ENCODE measurements around the gene GRK1.
"Not testable (repeated sequence)": the region's sequence is repeated elsewhere in the genome, so short reads cannot be mapped to it uniquely, and the experiment has no call there.

DNA sequence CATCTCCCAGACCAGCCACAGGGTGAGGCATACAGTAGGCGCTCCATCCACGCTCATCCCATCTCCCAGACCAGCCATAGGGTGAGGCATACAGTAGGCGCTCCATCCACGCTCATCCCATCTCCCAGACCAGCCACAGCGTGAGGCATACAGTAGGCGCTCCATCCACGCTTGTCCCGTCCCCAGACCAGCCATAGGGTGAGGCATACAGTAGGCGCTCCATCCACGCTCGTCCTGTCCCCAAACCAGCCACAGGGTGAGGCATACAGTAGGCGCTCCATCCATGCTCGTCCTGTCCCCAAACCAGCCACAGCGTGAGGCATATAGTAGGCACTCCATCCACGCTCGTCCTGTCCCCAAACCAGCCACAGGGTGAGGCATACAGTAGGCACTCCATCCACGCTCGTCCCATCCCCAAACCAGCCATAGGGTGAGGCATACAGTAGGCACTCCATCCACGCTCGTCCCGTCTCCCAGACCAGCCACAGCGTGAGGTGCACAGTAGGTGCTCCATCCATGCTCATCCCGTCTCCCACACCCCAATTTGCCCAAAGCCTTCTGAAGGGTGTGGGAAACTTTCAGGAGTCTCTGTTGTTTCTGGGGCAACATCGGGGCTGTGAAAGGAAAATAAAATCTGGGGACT lies 78.6 kb downstream of the GRK1 start:
- TF ChIP-seq, protein P1, sequence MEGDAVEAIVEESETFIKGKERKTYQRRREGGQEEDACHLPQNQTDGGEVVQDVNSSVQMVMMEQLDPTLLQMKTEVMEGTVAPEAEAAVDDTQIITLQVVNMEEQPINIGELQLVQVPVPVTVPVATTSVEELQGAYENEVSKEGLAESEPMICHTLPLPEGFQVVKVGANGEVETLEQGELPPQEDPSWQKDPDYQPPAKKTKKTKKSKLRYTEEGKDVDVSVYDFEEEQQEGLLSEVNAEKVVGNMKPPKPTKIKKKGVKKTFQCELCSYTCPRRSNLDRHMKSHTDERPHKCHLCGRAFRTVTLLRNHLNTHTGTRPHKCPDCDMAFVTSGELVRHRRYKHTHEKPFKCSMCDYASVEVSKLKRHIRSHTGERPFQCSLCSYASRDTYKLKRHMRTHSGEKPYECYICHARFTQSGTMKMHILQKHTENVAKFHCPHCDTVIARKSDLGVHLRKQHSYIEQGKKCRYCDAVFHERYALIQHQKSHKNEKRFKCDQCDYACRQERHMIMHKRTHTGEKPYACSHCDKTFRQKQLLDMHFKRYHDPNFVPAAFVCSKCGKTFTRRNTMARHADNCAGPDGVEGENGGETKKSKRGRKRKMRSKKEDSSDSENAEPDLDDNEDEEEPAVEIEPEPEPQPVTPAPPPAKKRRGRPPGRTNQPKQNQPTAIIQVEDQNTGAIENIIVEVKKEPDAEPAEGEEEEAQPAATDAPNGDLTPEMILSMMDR (IDR thresholded peaks at IDR 0.05; ENCODE audit: insufficient read depth, low read length, poor library complexity, severe bottlenecking) = not testable (repeated sequence)
- TF ChIP-seq EZH2phosphoT487 (conservative IDR thresholded peaks at IDR 0.05; ENCODE audit: low read length) = not testable (repeated sequence)

All from SU-DHL-6 (cell line).